ENCODE results near the gene UBL4A.

DNA sequence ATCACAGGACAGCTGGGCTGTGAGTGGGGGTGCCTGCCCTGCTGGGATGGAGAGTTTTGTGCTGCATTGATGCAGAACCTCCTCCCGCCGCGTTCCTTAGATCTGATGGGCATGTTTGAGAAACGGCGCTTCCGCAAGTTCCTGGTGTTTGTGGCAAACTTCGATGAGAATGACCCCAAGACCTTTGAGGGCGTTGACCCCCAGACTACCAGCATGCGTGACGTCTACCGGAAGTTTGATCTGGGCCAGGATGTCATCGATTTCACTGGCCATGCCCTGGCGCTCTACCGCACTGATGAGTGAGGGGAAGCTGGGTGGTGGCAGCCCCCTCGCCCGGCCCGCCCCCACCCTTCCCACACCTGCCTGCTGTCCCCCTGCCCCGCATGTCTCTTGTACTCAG, 46.6 kb downstream of the UBL4A start:
- TF ChIP-seq, protein P1, sequence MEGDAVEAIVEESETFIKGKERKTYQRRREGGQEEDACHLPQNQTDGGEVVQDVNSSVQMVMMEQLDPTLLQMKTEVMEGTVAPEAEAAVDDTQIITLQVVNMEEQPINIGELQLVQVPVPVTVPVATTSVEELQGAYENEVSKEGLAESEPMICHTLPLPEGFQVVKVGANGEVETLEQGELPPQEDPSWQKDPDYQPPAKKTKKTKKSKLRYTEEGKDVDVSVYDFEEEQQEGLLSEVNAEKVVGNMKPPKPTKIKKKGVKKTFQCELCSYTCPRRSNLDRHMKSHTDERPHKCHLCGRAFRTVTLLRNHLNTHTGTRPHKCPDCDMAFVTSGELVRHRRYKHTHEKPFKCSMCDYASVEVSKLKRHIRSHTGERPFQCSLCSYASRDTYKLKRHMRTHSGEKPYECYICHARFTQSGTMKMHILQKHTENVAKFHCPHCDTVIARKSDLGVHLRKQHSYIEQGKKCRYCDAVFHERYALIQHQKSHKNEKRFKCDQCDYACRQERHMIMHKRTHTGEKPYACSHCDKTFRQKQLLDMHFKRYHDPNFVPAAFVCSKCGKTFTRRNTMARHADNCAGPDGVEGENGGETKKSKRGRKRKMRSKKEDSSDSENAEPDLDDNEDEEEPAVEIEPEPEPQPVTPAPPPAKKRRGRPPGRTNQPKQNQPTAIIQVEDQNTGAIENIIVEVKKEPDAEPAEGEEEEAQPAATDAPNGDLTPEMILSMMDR (optimal IDR thresholded peaks at IDR 0.05 in 1 of 3, IDR thresholded peaks at IDR 0.05 in 1 of 3, conservative IDR thresholded peaks at IDR 0.05 in 1 of 3; ENCODE audit: extremely low read depth in 1 of 3, insufficient read depth in 2 of 3, low read length in 3 of 3) = no peak
- TF ChIP-seq EZH2 (IDR thresholded peaks at IDR 0.05; ENCODE audit: low read length) = no peak

All from keratinocyte (primary cell).